GM12878 (cell line): ENCODE measurements around the gene ESRP2. TPM values are rescaled to one million over a fixed set of nuclear protein-coding genes. Genes with fewer than 3 reads are reported as not detected.

Experiments
- ATAC-seq: fragments of 200-7000 bp; cut with Tn5 transposase; 3 replicates; pipeline ENCODE4 v1.9.1; 2020; ENCODE audit warnings: mild to moderate bottlenecking, moderate library complexity
- BruUV-seq: library from RNA; stranded (reverse); fragments of 400-500 nt; replicated peaks from 2 replicates; lab custom pipeline; 2021; lab: Mats Ljungman, UMichigan
- CTCF ChIA-PET: fragments of 300-600 bp; sonication (Branson Sonifier 250); formaldehyde crosslinking; extraction: SDS; loops from one replicate; lab custom pipeline; 2021; ENCODE audit warnings: inconsistent platforms; lab: Yijun Ruan, JAX
- POLR2A ChIA-PET: fragments of 350-600 bp; formaldehyde crosslinking; extraction: SDS; loops from one replicate; lab custom pipeline; 2021; ENCODE audit warnings: inconsistent platforms; lab: Charles Lee
- RAD21 ChIA-PET: fragments of 300-600 bp; sonication (Branson Sonifier 250); formaldehyde crosslinking; loops from one replicate; lab custom pipeline; 2023; ENCODE audit warnings: antibody characterized with exemption; ENCODE audit not compliant: unreplicated experiment; lab: Charles Lee
- SMC1A ChIA-PET: fragments of 300-600 bp; sonication (Branson Sonifier 250); formaldehyde crosslinking; loops from one replicate; lab custom pipeline; 2023; ENCODE audit not compliant: unreplicated experiment, uncharacterized antibody; lab: Charles Lee
- DNase-seq: peaks from one replicate; pipeline ENCODE4 v3.0.0-alpha.2; 2011; ENCODE audit warnings: low read depth, low spot score
- FAIRE-seq: peaks from 3 replicates; lab custom pipeline; 2011; peaks lifted over from hg19 to GRCh38; lab: Jason Lieb, UNC
- H2AFZ ChIP-seq: 2 replicates; pipeline ENCODE4 v1.6.0; 2011; ENCODE audit warnings: low read depth, low read length, control low read depth; ENCODE audit not compliant: control insufficient read depth
- H3K27ac ChIP-seq: 2 replicates; pipeline ENCODE4 v1.5.1; 2011; ENCODE audit warnings: control low read depth; ENCODE audit not compliant: control insufficient read depth, insufficient read depth
- H3K27me3 ChIP-seq, 2 experiments: replicated peaks in 1 of 2; 2 replicates each; pipeline versions ENCODE4 v1.6.0 to v1.6.1; 2011; ENCODE audit warnings: low read length in 1 of 2; ENCODE audit not compliant: control insufficient read depth in 2 of 2, insufficient read depth in 2 of 2
- H3K36me3 ChIP-seq, 2 experiments: 2 replicates each; pipeline ENCODE4 v1.5.1; 2011; ENCODE audit warnings: low read length in 1 of 2; ENCODE audit not compliant: control insufficient read depth in 2 of 2, insufficient read depth in 2 of 2
- H3K4me1 ChIP-seq: 2 replicates; pipeline ENCODE4 v1.6.1; 2011; ENCODE audit warnings: mild to moderate bottlenecking, low read length, moderate library complexity, mixed read lengths; ENCODE audit not compliant: control insufficient read depth, insufficient read depth
- H3K4me2 ChIP-seq: 2 replicates; pipeline ENCODE4 v1.6.0; 2011; ENCODE audit warnings: control low read depth; ENCODE audit not compliant: control insufficient read depth, insufficient read depth
- H3K4me3 ChIP-seq: fragments of 200-600 bp; sonication (generic); 2 replicates; pipeline ENCODE4 v1.5.1; 2016
- H3K79me2 ChIP-seq: 2 replicates; pipeline ENCODE4 v1.6.0; 2011; ENCODE audit warnings: low read length; ENCODE audit not compliant: control insufficient read depth, insufficient read depth
- H3K9ac ChIP-seq: 2 replicates; pipeline ENCODE4 v1.8.0; 2011; ENCODE audit warnings: low read length, control low read depth, mixed read lengths; ENCODE audit not compliant: control insufficient read depth, insufficient read depth
- H3K9me3 ChIP-seq: replicated peaks from 3 replicates; pipeline ENCODE4 v1.5.1; 2011; ENCODE audit warnings: mild to moderate bottlenecking, low read length; ENCODE audit not compliant: control insufficient read depth, insufficient read depth
- H4K20me1 ChIP-seq: 2 replicates; pipeline ENCODE4 v1.6.0; 2011; ENCODE audit not compliant: control insufficient read depth, insufficient read depth
- ATF7 ChIP-seq: fragments of 450-650 bp; IDR thresholded peaks from 2 replicates; pipeline ENCODE4 v1.6.1; 2016; ENCODE audit warnings: low read depth, mild to moderate bottlenecking
- BACH1 ChIP-seq: fragments of 450-650 bp; IDR thresholded peaks from 2 replicates; pipeline ENCODE4 v1.6.1; 2017; ENCODE audit warnings: mild to moderate bottlenecking, borderline replicate concordance
- CBFB ChIP-seq: IDR thresholded peaks from 2 replicates; pipeline ENCODE4 v1.6.1; 2016; ENCODE audit warnings: antibody characterized with exemption, low read depth
- CHD2 ChIP-seq: IDR thresholded peaks from 2 replicates; pipeline ENCODE4 v1.6.1; 2011; ENCODE audit warnings: low read depth, low read length, improper control_type of control experiment, borderline replicate concordance
- HDAC6 ChIP-seq: fragments of 200-600 bp; sonication (generic); IDR thresholded peaks from one replicate; pipeline ENCODE4 v1.8.0; 2017; ENCODE audit warnings: antibody characterized with exemption; ENCODE audit not compliant: unreplicated experiment
- NFXL1 ChIP-seq: fragments of 450-650 bp; IDR thresholded peaks from 2 replicates; pipeline ENCODE4 v1.6.1; 2017; ENCODE audit warnings: antibody characterized with exemption, mild to moderate bottlenecking, borderline replicate concordance
- NR2C2 ChIP-seq: IDR thresholded peaks from 2 replicates; pipeline ENCODE4 v1.6.1; 2011; ENCODE audit warnings: borderline replicate concordance, low read depth; ENCODE audit not compliant: control insufficient read depth, insufficient read length
- RCOR1 ChIP-seq: conservative IDR thresholded peaks from 2 replicates; pipeline ENCODE4 v1.6.1; 2012; ENCODE audit warnings: low read depth, low read length, improper control_type of control experiment
- RELB ChIP-seq: fragments of 450-650 bp; IDR thresholded peaks from 2 replicates; pipeline ENCODE4 v1.6.1; 2017; ENCODE audit warnings: low read depth, mild to moderate bottlenecking, moderate library complexity
- RUNX3 ChIP-seq: IDR thresholded peaks from 2 replicates; pipeline ENCODE4 v1.6.1; 2012; ENCODE audit warnings: low read length, inconsistent platforms
- TCF3 ChIP-seq: IDR thresholded peaks from 2 replicates; pipeline ENCODE4 v1.6.1; 2012; ENCODE audit warnings: low read depth, mild to moderate bottlenecking, low read length, borderline replicate concordance; ENCODE audit not compliant: insufficient read depth
- WGBS: methylation state at CpG from one replicate; pipeline ENCODE4 v1.1.6; 2016; ENCODE audit warnings: low lambda C conversion rate; ENCODE audit not compliant: insufficient replicate concordance, insufficient coverage; ENCODE audit errors: missing lambda C conversion rate; 5-methylcytosine and 5-hydroxymethylcytosine counted together
- in situ Hi-C: fragments of 300-500 bp; cut with MboI; formaldehyde crosslinking; loops from 9 replicates; pipeline ENCODE4 v1.14.3; 2018; ENCODE audit warnings: mixed read lengths
- intact Hi-C: fragments of 100-400 bp; cut with micrococcal nuclease; formaldehyde crosslinking; loops from one replicate; pipeline ENCODE4 v1.14.2; 2022; ENCODE audit not compliant: unreplicated experiment
- polyA plus RNA-seq, 11 experiments: library from polyadenylated mRNA; depleted of rRNA in 4 of 11; unstranded in 6 of 11; stranded (reverse) in 5 of 11; fragments of >200 nt; fragmentation: Nextera tagmentation in 4 of 11; fragmentation: Illumina TruSeq in 1 of 11; extraction: Ambion mirVana in 4 of 11; extraction: Trizol in 1 of 11; gene quantifications; 1 replicate in 1 of 11; 2 replicates in 10 of 11; pipeline versions ENCODE4 v1.2.1 to v1.2.3, GENCODE V29; 2011 to 2016; ENCODE audit warnings: inconsistent platforms in 2 of 11, missing spikeins in 2 of 11, low read depth in 1 of 11
- total RNA-seq, 4 experiments: library from RNA; depleted of rRNA in 3 of 4; stranded (reverse); fragments of >200 nt in 3 of 4; fragmentation: Illumina TruSeq in 1 of 4; extraction: Trizol in 1 of 4; gene quantifications; 2 replicates each; pipeline versions ENCODE4 v1.2.1 to v1.2.3, GENCODE V29; 2013 to 2021
- TF ChIP-seq, protein P1 (sequence below): fragments of 450-650 bp; IDR thresholded peaks from 2 replicates; pipeline ENCODE4 v1.6.1; 2017; ENCODE audit warnings: mild to moderate bottlenecking, moderate library complexity
- TF ChIP-seq, protein P2 (sequence below): fragments of 450-650 bp; formaldehyde crosslinking; IDR thresholded peaks from 2 replicates; pipeline ENCODE4 v1.5.0; 2022; ENCODE audit warnings: mild to moderate bottlenecking, missing genetic modification characterization

Gene ESRP2
- total and polyA plus RNA-seq, 10 of the 15 experiments (the other 5 are each of a cell fraction or from before 2014, with no cell fraction given), result 0.04 to 0.64 (median 0.08) TPM; not detected in 3

- TF ChIP-seq CHD2 (no peak), RUNX3 (no peak)
Measured at GRCh38 chr16:68273896-68274295, 38.0 kb upstream of the ESRP2 start (continued).

DNA sequence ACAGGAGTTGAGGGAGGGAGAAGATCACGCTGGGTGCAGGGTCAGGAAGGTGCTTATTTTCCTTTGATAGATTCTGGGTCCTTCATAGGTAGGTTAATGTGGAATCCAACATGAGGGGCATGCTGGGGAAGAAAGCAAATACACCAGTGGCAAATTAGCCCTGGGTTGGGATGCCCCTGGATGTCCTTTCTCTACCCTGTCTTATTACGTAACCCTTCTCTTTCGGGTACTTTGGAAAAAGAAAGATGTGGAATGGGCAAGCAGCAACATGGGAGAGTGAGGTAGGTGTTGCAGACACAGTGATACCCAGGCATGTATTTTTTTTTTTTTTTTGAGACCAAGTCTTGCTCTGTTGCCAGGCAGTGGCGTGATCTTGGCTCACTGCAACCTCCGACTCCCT is 37.5 kb upstream of the ESRP2 start:
- ChIA-PET SMC1A (interaction anchor here (1.7 to 18.5 kb wide), 5 partner anchors 5 to 54 kb away, joined by 8 to 253 read pairs (median 15); partner anchors contain the start of genes PRMT7, SLC7A6 and SLC7A6OS), POLR2A (interaction anchor here (1.0 to 12.2 kb wide), 6 partner anchors 10 to 37 kb away, joined by 3 to 177 read pairs (median 4); partner anchors contain the start of genes PRMT7 and SLC7A6OS), RAD21 (interaction anchor here (1.1 to 4.1 kb wide), 7 partner anchors 10 to 56 kb away, joined by 4 to 32 read pairs (median 10); partner anchors contain the start of gene SLC7A6), CTCF (interaction anchor here (0.7 to 2.5 kb wide), 5 partner anchors 10 to 191 kb away, joined by 3 to 12 read pairs (median 9); partner anchors contain the start of gene SLC7A6)
- no peak for FAIRE-seq
- Histone ChIP-seq H3K4me2 (peak overlapping the region; percentile 45), H2AFZ (no peak overlapping the region), H3K9me3 (no peaks in the 10 kb centered on the region), H3K27me3 (no peaks in the 10 kb centered on the region), H3K36me3 (peaks cover 9 to 18% of the 10 kb centered on the region in 2 experiments; a peak in 3 of 4 replicates), H4K20me1 (no peaks in the 10 kb centered on the region), H3K79me2 (peaks cover 58% of the 10 kb centered on the region), H3K4me1 (peaks cover 45% of the 10 kb centered on the region), H3K27ac (peak overlapping the region; percentile 41), H3K9ac (no peak overlapping the region), H3K4me3 (no peak overlapping the region)
- no peak for ATAC-seq
- no TSS peak for BruUV-seq
- WGBS, result 98% methylated on average over 5 of the region's 5 CpGs
- intact Hi-C loops, result no loop called here
- in situ Hi-C loops, result no loop called here
- no peak for DNase-seq
- TF ChIP-seq ATF7 (no peak), CBFB (no peak), NFXL1 (no peak), RCOR1 (no peak), TCF3 (no peak), NR2C2 (no peak), BACH1 (no peak), HDAC6 (no peak), RELB (no peak), CHD2 (no peak)
- TF ChIP-seq, protein P1, sequence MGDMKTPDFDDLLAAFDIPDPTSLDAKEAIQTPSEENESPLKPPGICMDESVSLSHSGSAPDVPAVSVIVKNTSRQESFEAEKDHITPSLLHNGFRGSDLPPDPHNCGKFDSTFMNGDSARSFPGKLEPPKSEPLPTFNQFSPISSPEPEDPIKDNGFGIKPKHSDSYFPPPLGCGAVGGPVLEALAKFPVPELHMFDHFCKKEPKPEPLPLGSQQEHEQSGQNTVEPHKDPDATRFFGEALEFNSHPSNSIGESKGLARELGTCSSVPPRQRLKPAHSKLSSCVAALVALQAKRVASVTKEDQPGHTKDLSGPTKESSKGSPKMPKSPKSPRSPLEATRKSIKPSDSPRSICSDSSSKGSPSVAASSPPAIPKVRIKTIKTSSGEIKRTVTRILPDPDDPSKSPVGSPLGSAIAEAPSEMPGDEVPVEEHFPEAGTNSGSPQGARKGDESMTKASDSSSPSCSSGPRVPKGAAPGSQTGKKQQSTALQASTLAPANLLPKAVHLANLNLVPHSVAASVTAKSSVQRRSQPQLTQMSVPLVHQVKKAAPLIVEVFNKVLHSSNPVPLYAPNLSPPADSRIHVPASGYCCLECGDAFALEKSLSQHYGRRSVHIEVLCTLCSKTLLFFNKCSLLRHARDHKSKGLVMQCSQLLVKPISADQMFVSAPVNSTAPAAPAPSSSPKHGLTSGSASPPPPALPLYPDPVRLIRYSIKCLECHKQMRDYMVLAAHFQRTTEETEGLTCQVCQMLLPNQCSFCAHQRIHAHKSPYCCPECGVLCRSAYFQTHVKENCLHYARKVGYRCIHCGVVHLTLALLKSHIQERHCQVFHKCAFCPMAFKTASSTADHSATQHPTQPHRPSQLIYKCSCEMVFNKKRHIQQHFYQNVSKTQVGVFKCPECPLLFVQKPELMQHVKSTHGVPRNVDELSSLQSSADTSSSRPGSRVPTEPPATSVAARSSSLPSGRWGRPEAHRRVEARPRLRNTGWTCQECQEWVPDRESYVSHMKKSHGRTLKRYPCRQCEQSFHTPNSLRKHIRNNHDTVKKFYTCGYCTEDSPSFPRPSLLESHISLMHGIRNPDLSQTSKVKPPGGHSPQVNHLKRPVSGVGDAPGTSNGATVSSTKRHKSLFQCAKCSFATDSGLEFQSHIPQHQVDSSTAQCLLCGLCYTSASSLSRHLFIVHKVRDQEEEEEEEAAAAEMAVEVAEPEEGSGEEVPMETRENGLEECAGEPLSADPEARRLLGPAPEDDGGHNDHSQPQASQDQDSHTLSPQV, result no peak
- TF ChIP-seq, protein P2, sequence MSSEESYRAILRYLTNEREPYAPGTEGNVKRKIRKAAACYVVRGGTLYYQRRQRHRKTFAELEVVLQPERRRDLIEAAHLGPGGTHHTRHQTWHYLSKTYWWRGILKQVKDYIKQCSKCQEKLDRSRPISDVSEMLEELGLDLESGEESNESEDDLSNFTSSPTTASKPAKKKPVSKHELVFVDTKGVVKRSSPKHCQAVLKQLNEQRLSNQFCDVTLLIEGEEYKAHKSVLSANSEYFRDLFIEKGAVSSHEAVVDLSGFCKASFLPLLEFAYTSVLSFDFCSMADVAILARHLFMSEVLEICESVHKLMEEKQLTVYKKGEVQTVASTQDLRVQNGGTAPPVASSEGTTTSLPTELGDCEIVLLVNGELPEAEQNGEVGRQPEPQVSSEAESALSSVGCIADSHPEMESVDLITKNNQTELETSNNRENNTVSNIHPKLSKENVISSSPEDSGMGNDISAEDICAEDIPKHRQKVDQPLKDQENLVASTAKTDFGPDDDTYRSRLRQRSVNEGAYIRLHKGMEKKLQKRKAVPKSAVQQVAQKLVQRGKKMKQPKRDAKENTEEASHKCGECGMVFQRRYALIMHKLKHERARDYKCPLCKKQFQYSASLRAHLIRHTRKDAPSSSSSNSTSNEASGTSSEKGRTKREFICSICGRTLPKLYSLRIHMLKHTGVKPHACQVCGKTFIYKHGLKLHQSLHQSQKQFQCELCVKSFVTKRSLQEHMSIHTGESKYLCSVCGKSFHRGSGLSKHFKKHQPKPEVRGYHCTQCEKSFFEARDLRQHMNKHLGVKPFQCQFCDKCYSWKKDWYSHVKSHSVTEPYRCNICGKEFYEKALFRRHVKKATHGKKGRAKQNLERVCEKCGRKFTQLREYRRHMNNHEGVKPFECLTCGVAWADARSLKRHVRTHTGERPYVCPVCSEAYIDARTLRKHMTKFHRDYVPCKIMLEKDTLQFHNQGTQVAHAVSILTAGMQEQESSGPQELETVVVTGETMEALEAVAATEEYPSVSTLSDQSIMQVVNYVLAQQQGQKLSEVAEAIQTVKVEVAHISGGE (CRISPR knock-in tag), result no peak
